Cardiac fibroblast (primary cell): ENCODE measurements around the gene CMTM1.
A peak's percentile ranks its signal among the peaks of the same experiment; 100 is the strongest.

Experiments used
- DNase-seq, 2 donors: peaks; one replicate each; pipeline versions ENCODE4 v3.0.0 to v3.0.0-alpha.2; 2010; ENCODE audit warnings: low read depth in 2 of 2
- H3K4me3 ChIP-seq, 2 donors: replicated peaks in 1 of 2; 1 replicate in 1 of 2; 2 replicates in 1 of 2; pipeline ENCODE4 v1.5.1; 2011; ENCODE audit warnings: low read depth in 2 of 2, low read length in 2 of 2, mild to moderate bottlenecking in 2 of 2, moderate library complexity in 1 of 2
- TF ChIP-seq, protein P1 (sequence below): IDR thresholded peaks from one replicate; pipeline ENCODE4 v1.5.1; 2011; ENCODE audit warnings: low read depth, mild to moderate bottlenecking, low read length, inconsistent platforms

CMTM1 gene

DNA sequence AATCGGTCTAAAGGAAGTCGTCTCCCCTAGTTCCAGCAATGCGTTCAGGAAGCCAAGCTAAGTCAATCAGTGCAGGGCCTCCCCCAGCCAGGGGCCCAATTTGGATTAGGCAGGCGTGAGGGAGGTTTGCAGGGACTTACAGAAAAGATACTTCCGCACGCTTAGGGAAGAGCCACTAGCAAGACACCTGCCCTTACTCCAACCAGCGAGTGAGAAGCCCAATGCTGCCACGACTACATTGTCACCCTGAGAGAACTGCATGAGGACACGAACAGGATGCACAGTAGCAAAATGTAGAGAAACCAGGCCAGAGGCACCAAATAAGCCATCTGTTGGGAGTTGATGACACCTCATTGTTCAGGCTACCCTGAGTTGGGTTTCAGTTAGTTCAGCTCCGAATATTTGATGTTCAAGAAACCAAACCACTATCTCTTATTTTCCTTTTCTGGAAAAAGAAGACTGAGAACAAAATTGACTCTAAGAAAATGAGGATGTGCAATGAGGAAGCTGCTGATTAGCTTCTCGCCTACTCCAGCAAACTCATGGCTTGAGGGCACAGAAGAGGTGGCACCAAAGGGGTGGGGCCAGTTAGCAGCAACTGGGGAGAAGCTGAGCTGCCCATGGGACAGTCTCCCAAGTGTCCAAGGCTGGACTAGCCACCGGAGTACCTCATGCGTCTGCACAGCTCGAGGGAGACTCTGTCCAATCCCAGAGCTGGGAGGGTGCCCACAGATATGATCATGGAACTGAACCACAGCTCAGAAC, 45.7 kb upstream of the CMTM1 start:
- DNase-seq: no peak
- no peak overlapping the region for H3K4me3 ChIP-seq
- TF ChIP-seq, protein P1, sequence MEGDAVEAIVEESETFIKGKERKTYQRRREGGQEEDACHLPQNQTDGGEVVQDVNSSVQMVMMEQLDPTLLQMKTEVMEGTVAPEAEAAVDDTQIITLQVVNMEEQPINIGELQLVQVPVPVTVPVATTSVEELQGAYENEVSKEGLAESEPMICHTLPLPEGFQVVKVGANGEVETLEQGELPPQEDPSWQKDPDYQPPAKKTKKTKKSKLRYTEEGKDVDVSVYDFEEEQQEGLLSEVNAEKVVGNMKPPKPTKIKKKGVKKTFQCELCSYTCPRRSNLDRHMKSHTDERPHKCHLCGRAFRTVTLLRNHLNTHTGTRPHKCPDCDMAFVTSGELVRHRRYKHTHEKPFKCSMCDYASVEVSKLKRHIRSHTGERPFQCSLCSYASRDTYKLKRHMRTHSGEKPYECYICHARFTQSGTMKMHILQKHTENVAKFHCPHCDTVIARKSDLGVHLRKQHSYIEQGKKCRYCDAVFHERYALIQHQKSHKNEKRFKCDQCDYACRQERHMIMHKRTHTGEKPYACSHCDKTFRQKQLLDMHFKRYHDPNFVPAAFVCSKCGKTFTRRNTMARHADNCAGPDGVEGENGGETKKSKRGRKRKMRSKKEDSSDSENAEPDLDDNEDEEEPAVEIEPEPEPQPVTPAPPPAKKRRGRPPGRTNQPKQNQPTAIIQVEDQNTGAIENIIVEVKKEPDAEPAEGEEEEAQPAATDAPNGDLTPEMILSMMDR: no peak

DNA sequence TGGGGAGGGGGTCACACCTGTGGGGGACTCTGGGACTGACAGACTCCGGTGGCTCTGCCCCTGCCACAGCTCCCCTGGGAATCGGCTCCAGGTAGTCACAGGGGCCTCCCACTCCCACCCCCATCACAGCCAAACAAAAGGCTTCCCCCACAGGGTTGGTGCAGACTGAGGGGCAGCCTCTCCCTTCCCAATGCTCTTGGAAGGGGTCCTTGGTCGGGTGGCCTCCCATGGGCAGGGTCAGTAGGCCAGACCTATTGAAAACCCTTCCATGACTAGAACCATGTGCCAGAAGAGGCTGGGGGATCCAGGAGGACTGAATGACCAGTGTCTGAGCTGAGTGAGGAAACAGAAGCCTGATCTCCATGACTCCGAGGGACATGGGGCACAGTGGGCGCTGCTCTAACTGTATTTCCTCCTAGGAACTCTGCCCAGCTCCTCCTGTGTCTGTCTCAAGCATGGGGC, 45.0 kb upstream of the CMTM1 start:
- DNase-seq: no peak
- H3K4me3 ChIP-seq: no peak overlapping the region
- TF ChIP-seq, protein P1: no peak

DNA sequence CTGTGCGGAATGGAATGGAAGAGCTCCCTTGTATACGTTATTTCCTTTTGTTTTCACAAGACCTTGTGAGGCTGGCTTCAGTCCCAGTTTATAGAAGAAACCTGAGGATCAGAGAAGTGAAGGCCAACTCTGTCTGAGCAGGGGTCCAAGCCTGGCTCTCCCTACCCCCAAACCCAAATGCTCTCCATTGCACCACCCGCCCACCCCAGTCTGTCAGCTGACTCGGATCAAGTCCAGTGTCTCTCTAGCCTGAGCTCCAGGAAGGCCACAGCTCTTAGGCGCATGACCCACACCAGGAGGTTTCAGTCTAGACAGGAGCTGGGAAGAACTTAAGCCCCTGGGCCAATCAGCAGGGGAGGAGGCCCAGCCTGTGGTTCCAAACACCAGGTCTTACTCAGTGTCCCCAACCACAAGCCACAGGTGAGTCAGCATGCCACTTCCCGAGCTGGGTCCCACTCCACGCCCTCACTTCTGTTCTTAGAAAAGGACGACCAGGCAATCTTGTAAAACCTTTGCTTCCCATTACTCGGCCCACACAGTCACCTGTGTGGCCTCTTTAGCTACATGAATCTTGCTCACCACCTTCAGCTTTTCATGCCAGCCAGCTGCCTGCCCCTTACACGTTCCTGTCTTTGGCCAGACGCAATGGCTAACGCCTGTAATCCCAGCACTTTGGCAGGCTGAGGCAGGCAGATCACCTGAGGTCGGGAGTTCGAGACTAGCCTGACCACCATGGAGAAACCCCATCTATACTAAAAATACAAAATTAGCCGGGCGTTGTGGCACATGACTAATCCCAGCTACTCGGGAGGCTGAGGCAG, 44.1 kb upstream of the CMTM1 start:
- DNase-seq: peak; percentile 72 to 85
- TF ChIP-seq, protein P1: no peak
- no peak overlapping the region for H3K4me3 ChIP-seq

DNA sequence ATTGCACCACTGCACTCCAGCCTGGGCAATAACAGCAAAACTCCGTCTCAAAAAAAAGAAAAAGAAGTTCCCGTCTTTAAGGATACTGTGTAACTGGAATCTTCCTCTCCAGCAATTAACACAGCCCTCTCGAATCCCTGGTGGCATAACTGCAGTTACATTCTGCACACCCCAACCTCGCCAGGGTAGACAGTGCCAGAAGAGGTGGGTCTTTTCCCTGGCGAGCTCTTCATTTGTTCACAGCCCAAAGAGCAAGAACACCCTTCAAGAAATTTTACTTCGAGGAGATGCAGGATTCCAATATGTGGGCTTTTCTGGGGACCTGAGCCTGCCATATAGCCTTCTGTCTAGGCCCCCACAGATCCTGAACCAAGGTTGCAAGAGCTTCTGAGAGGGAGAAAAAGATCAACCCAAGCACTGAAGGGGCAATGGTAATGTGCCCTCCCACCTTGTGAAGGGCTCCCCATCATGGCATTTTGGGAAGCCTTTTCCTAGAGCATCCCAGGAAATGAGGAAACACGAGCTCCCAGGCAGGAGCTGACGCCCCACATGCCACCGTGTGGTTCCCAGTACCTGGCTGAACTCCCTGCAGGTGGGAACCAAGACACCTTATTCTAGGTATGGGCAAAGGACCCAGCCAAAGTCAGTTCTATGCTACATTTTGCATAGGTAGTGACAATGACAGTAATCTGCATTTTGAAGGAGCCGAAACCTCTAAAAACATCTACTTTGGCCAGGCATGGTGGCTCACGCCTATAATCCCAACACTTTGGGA, 43.2 kb upstream of the CMTM1 start:
- no peak overlapping the region for H3K4me3 ChIP-seq
- TF ChIP-seq, protein P1: no peak
- no peak for DNase-seq

DNA sequence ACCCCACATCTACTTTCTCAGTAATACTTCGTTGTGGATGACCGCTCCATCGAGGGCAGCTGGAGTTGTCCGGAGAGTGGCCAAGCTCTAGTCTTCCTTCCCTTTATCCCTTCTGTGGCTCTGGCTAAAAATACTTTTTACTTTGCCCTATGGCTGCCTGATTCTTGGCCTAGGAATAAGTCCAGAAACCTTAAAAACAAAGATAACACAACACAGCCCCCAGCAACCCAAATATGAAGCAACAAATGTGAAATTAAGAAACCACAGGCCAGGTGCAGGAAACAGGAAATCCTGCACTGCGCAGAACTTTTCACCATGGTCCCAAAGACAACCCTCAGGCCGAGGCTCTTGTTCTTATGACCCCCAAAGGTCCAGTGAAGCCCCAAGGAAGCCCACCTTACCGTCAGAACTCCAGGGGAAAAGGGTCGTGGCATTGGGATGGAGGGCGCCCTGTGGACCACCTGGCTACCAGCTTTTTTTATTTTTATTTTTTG, 42.3 kb upstream of the CMTM1 start:
- H3K4me3 ChIP-seq: no peak overlapping the region
- DNase-seq: peak; percentile 26 to 31
- TF ChIP-seq, protein P1: no peak

DNA sequence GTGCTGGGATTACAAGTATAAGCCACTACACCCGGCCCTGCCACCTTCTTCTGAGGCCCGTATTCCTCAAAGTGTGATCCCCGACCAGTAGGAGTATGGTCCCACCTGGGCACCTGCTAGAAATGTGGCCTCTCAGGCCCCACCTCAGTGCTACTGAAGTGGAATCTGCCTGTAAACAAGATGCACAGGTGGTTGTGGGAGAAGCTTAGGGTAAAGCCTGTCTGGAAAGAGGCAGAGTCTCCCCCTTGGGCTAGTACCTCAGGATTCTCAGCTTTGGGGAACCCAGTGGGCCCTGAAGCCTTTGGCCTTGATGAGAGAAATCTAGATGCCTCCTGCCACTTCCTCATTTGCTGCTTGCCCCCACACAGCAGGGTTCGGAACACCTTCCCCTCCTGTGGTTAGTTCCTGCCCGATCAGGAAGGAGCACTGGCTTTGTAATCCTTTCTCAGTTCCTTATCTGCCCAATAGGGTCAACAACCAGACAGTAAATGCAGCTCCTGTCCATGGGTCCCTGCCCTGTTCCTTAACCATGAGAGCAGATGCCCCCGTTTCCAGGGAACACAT, 41.6 kb upstream of the CMTM1 start:
- H3K4me3 ChIP-seq: no peak overlapping the region
- TF ChIP-seq, protein P1: no peak
- DNase-seq: no peak
